Loucy (cell line): Measurements from ENCODE around the gene NHLRC2.

Source experiments
- H2AFZ ChIP-seq: fragments of 200-600 bp; sonication (generic); 2 replicates; pipeline ENCODE4 v1.6.0; 2016; ENCODE audit warnings: antibody characterized with exemption, mild to moderate bottlenecking, low read length, moderate library complexity
- H3F3A ChIP-seq: fragments of 200-600 bp; 2 replicates; pipeline ENCODE4 v1.6.0; 2016; ENCODE audit warnings: antibody characterized with exemption, low read depth, mild to moderate bottlenecking
- H3K27me3 ChIP-seq: fragments of 200-600 bp; sonication (generic); 2 replicates; pipeline ENCODE4 v1.6.1; 2014; ENCODE audit warnings: low read length, mild to moderate bottlenecking; ENCODE audit not compliant: insufficient read depth, poor library complexity, severe bottlenecking
- H3K36me3 ChIP-seq: fragments of 200-600 bp; sonication (generic); 2 replicates; pipeline ENCODE4 v1.6.1; 2016; ENCODE audit warnings: low read length; ENCODE audit not compliant: insufficient read depth
- H3K4me1 ChIP-seq: fragments of 200-600 bp; sonication (generic); 2 replicates; pipeline ENCODE4 v1.5.1; 2014; ENCODE audit warnings: low read length, mild to moderate bottlenecking; ENCODE audit not compliant: insufficient read depth, poor library complexity, severe bottlenecking
- H3K4me2 ChIP-seq: fragments of 200-600 bp; sonication (generic); 2 replicates; pipeline ENCODE4 v1.6.0; 2014; ENCODE audit warnings: antibody characterized with exemption, low read length, low read depth, mild to moderate bottlenecking; ENCODE audit not compliant: poor library complexity, severe bottlenecking
- H3K4me3 ChIP-seq: fragments of 200-600 bp; sonication (generic); 2 replicates; pipeline ENCODE4 v1.5.1; 2014; ENCODE audit warnings: low read length, mild to moderate bottlenecking, mixed read lengths; ENCODE audit not compliant: poor library complexity, severe bottlenecking
- H3K79me2 ChIP-seq: fragments of 200-600 bp; sonication (generic); 2 replicates; pipeline ENCODE4 v1.6.1; 2014; ENCODE audit warnings: low read length; ENCODE audit not compliant: insufficient read depth
- H3K9ac ChIP-seq: fragments of 200-600 bp; sonication (generic); 2 replicates; pipeline ENCODE4 v1.6.0; 2014; ENCODE audit warnings: mild to moderate bottlenecking, low read depth, low read length, moderate library complexity; ENCODE audit not compliant: poor library complexity, severe bottlenecking
- H3K9me2 ChIP-seq: fragments of 200-600 bp; sonication (generic); replicated peaks from 2 replicates; pipeline ENCODE4 v1.6.1; 2016; ENCODE audit warnings: low read depth, low read length, mixed read lengths
- H3K9me3 ChIP-seq: fragments of 200-600 bp; sonication (generic); 2 replicates; pipeline ENCODE4 v1.6.1; 2014; ENCODE audit warnings: mild to moderate bottlenecking, antibody characterized with exemption, low read length, low read depth; ENCODE audit not compliant: insufficient read depth
- H4K20me1 ChIP-seq: fragments of 200-600 bp; sonication (generic); 2 replicates; pipeline ENCODE4 v1.6.0; 2014; ENCODE audit warnings: antibody characterized with exemption, low read length, mild to moderate bottlenecking; ENCODE audit not compliant: insufficient read depth, poor library complexity, severe bottlenecking
- CTCF ChIP-seq: fragments of 200-600 bp; sonication (generic); conservative IDR thresholded peaks from 2 replicates; pipeline ENCODE4 v1.5.1; 2014; ENCODE audit warnings: mild to moderate bottlenecking, antibody characterized with exemption, low read length
- EZH2phosphoT487 ChIP-seq: fragments of 200-600 bp; IDR thresholded peaks from 2 replicates; pipeline ENCODE4 v1.6.1; 2018; ENCODE audit warnings: antibody characterized with exemption, mild to moderate bottlenecking, moderate library complexity, borderline replicate concordance

The NHLRC2 gene

DNA sequence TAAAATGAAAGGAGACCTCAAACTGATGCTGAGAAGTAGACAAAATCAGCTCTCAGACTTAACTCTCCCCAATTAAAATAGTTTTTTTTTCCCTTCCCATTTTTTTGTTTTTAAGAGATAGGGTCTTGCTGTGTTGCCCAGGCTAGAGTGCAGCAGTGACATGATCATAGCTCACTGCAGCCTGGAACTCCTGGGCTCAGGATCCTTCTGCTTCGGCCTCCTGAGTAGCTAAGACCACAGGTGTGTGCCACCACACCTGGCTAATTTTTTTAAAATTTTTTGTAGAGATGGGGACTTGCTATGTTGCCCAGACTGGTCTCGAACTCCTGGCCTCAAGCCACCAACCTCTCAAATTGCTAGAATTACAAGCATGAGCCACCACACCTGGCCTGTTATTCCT, 61.1 kb downstream of the NHLRC2 start:
- H3K9me2 ChIP-seq: no peaks in the 10 kb centered on the region
- H3F3A ChIP-seq: 0 out of 2 replicates have a peak, but pooled peaks cover 2% of the 10 kb centered on the region
- no peaks in the 10 kb centered on the region for H4K20me1 ChIP-seq
- no peak for TF ChIP-seq CTCF
- no peak for TF ChIP-seq EZH2phosphoT487
- H3K27me3 ChIP-seq: no peaks in the 10 kb centered on the region
- no peak overlapping the region for H3K4me3 ChIP-seq
- no peak overlapping the region for H2AFZ ChIP-seq
- H3K9ac ChIP-seq: no peak overlapping the region
- H3K79me2 ChIP-seq: no peaks in the 10 kb centered on the region
- peaks cover 10% of the 10 kb centered on the region for H3K4me1 ChIP-seq
- H3K9me3 ChIP-seq: no peaks in the 10 kb centered on the region
- H3K4me2 ChIP-seq: no peak overlapping the region
- no peaks in the 10 kb centered on the region for H3K36me3 ChIP-seq

GRCh38 chr10:113916053-113916452, 61.6 kb downstream of the NHLRC2 start:
- no peaks in the 10 kb centered on the region for H3K9me3 ChIP-seq
- no peak overlapping the region for H3K9ac ChIP-seq
- H3F3A ChIP-seq: 0 out of 2 replicates have a peak, but pooled peaks cover 2% of the 10 kb centered on the region
- H3K4me2 ChIP-seq: no peak overlapping the region
- TF ChIP-seq EZH2phosphoT487 (no peak), CTCF (no peak)
- no peaks in the 10 kb centered on the region for H3K79me2 ChIP-seq
- no peaks in the 10 kb centered on the region for H3K27me3 ChIP-seq
- H2AFZ ChIP-seq: no peak overlapping the region
- no peaks in the 10 kb centered on the region for H3K36me3 ChIP-seq
- no peaks in the 10 kb centered on the region for H4K20me1 ChIP-seq
- H3K9me2 ChIP-seq: no peaks in the 10 kb centered on the region
- H3K4me1 ChIP-seq: peaks cover 11% of the 10 kb centered on the region
- no peak overlapping the region for H3K4me3 ChIP-seq

- H4K20me1 ChIP-seq: no peaks in the 10 kb centered on the region
- H3F3A ChIP-seq: 0 out of 2 replicates have a peak, but pooled peaks cover 2% of the 10 kb centered on the region
- no peaks in the 10 kb centered on the region for H3K9me2 ChIP-seq
- H3K4me2 ChIP-seq: no peak overlapping the region
- peaks cover 16% of the 10 kb centered on the region for H3K4me1 ChIP-seq
- no peaks in the 10 kb centered on the region for H3K9me3 ChIP-seq
- no peak overlapping the region for H3K9ac ChIP-seq
- H3K27me3 ChIP-seq: no peaks in the 10 kb centered on the region
- no peaks in the 10 kb centered on the region for H3K79me2 ChIP-seq
- no peak overlapping the region for H3K4me3 ChIP-seq
- TF ChIP-seq EZH2phosphoT487: no peak
- TF ChIP-seq CTCF: no peak
- H2AFZ ChIP-seq: no peak overlapping the region
- H3K36me3 ChIP-seq: no peaks in the 10 kb centered on the region
Measured at GRCh38 chr10:113917636-113918035, 63.2 kb downstream of the NHLRC2 start.
